CD1c-positive myeloid dendritic cell (primary cell): Measurements from ENCODE around the gene INF2.

Experiments used
- DNase-seq: peaks from one replicate; pipeline ENCODE4 v3.0.0-alpha.2; 2016; ENCODE audit errors: extremely low spot score

Gene INF2

DNA sequence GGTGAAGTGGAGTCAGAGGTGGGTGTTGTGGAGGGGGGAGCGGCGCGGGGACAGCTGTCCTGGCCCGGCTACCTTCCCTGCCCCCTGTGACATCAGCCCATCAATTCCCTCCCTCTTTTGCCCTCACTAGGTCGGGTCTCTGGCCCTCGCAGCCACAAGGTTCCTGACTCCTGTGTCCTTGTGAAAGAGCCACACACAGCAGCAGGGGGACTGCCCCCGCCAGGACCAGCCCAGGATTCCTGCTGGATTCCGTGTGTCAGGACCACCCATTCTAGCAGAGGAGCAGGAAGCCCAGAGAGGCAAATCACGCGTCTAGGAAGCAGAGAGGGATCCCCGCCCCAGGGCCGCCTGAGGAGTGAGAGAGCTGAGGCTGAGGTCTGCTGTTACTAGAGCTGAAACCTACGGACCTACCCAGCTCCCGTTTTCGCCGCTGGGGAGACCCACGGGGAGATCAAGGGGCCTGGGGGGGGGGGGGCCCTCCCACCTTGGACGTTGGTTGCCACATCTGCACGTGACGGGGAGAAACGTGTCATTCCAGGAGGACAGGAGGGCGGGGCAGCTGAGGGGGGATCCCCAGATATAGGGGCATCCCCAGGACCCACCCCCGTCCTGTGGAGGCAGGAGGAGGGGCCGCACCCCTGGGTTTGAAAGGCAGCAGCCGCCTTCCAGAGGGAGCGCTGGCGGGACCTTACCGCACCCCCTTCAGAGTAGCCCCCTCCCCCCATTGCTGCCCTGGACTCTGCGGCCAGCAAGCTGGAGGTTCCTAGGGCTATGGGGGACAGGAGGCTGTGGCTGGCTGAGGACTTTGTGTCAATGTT is 12.5 kb upstream of the INF2 start:
- peak; percentile 50 for DNase-seq

DNA sequence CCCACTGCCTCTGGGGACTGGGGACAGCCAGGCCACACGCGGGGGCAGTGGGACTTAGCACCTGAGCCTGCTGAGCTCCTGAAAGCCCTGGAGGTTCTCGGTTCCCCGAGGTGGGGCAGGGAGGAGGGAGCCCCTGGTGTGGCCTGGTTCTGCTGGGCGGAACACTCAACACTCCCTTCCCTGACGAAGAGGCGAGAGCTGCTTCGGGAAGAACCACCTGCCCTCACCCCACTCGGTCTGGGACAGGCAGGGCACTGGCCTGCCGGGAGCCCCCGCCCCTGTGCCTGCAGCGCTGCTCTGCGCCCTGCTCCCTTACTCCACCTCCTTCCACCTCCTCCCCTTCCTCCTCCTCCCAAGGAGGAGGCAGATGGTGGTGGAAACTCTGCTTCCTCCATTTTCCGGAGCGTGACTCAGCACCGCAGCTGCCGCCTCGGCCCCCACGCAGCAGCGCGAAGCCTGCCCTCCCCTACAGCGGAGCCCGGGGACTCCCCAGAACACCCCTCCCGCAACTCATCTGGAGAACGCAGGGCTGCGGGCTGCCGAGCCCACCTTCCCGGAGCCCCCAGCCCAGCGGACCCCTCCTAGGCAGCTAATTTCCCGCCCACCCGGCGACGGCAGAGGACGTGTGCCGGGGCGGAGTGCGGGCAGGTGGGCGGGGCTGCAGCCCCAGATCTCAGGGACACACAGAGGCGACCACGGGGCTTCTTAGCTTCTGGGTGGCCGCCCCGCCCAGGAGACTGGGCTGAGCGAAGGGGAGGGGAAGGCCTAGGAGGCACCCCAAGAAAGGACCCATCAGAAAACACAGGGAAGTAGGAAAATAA is 11.7 kb upstream of the INF2 start:
- DNase-seq = peak; percentile 93

DNA sequence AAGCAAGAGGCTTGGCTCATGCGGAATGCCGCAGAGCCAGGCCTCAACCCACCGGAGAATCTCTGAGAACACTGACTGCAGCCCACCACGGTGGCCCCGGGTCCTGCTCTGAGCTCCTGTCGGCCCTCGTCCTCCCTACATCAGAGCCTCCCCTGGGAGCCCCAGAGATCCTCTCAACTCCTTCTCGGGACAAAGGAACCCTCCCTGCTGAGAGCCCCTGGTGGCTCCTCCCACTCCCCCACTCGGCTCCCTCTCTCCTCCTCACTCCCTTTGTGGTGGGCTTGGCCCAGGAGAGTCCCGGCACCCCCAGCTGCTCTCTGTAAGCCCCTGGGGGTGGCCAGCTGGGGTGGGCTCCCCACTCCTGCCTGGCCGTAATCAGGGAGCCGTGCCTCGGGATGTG is 11.1 kb upstream of the INF2 start:
- no peak for DNase-seq

DNA sequence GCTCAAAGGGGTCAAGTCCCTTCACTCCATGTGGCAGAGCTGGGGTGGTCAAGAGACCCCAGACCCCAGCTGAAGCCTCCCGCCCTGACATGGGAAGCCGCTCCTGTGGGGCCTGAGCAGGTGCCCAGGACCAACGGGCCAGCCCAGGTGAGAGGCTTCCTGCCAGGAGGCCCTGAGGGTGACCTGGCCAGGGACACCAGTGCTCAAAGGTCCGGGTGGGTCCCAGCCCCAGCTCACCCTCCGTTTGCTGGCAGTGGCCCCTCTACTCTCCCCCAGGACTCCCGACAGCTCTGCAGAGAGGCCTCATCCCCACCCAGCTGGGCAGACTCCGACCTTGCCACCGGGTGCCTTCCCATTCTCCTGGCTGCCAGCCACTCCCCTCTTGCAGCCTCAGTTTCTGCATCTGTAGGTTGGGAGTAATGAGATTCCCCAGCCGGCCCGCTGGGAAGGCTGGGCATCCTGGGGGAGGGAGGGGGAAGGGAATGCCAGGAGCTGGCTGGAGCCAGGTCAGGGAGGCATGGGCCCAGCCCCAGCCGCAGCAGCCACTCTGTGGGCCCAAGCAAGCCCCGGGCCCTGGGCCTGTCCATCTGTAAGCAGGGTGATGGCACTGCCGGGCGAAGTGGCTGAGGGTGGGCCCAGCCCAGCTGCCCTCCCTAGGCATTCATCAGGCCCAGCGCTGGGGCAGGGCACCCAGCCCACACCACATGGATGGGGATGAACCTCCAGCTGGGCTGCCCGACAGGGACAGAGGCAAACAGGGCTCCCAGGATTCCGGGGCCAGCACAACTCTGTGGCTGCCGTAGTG is 10.3 kb upstream of the INF2 start:
- no peak for DNase-seq

DNA sequence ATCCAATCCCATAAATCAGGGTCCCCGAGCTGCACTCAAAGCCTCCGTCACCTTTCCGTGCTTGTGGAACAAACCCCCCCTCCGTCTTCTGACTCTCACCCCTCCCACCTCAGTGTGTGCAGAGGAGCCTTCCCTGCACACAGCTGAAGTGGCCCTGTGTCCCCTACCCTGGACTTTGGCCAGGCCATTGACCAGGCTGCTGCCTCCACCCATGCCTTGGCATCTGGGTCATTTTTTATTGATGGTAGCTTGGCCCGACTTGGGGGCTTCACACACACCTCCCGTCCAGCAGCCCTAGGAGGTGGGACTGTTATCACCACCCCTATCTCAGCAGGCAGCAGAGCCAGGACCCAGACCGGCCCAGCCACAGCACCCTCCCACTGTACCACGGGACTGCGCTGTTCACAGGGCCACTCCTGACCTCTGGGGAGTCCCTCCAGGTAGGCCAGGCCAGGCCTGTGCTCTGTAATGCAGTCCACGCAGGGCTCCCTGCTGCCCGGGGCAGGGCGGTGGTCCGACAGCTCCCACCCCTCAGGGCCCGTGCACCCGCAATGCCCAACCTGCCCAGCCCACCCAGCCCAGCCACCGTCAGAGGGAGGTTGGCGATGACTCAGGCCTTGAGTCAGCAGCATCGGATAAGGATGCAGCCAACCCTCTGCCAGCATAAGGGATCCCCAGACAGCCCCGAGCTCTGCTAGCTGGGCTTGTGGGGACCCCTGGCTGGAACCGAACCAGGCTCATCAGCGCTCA is 9.2 kb upstream of the INF2 start:
- DNase-seq = peak; percentile 44

DNA sequence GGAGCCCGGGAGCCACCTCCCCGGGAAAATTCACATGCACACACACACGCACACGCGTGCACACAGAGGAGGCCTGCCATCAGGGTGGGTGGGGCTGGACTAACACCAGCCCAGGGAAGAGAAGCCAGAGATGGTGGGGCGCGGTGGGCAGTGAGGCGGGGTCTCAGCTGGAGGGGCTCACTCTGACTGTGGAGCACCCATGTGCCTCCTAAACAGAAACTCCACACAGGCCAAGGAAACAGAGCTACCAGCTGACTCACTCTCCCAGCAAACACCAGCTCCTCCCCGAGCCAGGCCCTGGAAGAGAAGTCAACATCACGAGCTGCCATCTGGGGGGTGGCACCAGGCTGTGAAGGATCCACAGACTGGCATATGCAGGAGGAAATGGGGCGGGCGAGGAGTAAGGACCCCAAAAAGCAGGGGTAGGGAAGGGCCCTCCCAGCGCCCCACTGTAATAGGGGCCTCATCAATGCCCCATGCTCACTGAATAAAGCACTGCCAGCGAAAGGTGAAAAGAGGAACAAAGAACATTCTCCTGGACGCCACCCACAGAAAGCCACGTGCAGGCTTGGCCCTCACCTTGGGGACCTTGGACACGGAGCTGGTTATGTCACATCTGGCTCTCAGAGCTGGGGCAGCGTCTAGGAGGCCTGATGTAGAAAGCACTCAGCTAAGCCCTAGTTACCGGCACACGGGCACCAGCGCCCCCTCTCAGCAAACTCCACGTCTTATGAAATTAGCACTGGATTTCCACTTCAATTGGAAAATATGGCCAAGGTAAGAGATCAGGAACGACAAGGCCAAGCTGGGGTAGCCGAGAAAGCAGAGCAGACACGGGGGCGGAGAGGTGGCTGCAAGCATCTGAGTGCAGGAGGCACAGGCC is 8.4 kb upstream of the INF2 start:
- peak; percentile 75 for DNase-seq

DNA sequence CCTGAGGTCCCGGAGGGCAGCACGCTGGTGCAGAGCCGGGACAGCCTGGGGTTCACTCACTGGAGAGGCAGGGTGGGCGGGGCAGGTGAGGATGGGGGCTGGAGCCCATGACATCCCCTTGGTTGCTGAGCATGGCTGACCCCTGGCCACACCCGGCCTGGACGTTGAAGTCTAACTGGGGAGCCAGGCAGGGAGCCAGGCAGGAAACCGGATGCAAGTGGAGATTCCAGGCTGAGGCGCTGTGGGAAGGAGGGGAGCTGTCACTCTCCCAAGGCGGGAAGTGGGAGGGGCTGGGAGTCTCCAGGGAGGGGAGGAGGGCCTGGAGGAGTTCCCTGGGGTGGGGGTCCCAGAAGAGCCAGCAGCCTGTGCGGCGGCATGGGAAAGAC is 7.7 kb upstream of the INF2 start:
- no peak for DNase-seq

DNA sequence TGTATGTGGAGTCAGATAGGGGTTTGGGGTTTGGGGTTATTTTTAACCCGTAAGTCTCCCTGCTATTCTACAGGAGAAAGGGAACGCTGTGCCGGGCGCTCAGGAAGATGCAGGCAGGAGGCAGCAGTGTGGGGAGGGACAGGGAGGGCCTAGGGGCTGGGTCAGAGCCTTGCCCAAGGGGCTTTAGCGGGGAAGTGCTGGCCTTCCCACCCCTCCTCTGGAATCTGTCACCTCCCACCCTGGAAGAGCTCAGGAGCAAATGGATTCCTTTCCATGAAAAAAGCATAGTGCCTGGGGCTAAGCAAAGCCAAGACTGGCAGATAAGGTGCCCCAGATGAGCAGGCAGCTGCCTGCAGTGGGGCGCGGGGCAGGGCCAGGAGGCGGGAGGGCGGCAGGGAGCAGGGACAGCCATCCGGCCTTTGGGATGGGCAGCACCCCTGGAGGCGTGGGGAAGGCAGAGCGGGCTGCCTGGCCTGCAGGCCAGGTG is 7.3 kb upstream of the INF2 start:
- DNase-seq = no peak

DNA sequence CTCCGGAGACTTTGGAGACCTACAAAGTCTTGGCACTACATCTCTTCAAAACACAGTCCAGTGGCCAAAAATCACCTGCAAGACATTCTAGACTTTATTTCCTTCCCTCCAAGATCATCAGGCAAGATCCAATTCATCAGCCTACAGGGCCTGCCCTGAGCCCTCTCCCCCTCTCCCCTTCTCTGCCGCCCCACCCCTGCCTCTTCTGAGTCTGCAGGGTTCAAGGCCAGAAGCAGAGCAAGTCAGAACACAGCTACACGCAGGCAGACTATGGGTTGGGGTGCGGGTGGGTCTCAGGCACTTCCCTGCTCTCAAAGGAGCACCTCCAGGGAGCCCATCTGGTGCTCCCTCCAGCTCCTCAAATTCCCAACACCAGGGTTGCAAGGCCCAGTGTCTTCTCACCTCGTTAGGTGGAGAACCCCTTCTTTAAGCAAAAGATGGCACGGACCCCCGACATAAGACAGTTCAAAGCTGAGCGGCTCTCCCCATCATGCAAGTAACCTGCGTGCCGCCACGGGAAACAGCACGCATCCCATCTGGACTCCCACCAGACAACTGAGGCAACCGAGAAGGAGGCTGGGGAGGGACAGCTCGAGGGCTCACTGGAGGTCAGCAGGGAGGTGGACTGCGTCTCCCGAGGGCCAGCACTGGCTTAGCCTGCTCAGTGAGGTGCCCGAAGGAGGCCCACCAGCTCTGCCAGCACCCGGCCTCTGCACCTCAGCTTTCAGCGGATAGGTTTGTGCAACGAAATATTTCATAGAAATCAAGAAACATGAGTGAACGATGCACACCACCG is 5.6 kb upstream of the INF2 start:
- DNase-seq = no peak

DNA sequence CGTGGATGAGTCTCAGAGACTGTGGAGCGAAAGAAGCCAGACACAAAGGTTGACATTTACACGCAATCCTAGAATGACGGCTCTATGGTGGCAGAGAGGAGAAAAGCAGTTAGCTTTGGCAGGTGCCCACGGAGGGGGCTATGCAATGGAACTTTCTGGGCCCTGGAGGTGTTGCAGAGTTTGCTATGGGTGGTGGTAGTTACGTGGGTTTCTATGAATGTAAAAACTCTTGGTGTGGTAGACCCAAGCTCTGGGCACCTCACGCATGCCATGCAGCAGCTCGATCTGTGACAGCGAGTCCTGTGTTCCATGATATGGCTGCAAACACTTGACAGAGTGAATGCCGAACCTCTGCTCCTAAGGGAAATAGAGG is 5.0 kb upstream of the INF2 start:
- DNase-seq = no peak

DNA sequence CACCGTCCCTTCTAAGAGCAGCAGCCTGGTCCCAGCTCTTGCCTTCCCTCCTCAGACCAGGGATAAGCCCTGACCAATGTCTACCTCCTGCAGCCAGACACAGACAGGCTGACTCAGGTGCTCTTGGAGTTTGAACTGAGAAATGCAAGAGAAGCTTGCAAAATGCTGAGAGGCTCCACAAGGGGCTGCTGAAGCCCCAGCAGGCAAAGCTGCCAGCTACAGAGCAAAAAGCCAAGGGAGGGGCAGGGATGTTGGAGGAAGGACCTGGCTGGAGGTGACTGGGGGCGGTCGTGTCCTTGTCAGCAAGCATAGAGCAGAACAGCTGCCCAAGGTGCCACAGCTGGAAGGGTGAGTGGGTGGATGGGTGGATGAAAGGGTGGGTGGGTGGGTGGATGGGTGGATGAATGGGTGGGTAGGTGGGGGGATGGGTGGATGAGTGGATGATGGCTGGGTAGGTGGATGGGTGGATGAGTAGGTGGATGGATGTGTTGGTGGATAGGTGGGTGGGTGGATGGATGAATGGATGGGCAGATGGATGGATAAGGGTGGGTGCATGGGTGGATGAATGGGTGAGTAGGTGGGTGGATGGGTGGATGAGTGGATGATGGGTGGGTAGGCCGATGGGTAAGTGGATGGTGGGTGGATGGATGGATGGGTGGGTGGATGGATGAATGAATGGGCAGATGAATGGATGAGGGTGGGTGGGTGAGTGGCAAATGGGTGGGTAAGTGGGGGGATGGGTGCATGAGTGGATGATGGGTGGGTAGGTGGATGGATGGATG is 4.0 kb upstream of the INF2 start:
- no peak for DNase-seq

DNA sequence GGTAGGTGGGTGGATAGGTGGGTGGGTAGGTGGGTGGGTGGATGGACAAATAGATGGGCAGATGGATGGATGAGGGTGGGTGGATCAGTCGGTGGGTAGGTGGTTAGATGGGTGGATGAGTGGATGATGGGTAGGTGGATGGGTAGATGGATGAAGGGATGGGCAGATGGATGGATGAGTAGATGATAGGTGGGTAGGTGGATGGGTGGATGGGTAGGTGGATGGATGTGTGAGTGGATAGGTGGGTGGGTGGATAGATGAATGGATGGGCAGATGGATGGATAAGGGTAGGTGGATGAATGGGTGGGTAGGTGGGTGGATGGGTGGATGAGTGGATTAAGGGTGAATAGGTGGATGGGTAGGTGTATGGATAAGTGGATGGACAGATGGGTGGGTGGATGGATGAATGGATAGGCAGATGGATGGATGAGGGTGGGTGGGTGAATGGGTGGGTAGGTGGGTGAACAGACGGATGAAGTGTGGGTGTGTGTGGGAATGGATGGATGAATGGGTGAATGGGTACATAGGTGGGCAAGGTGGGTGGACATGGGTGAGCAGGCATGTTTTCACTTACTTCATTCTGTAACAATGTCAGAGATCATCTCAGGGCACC is 3.3 kb upstream of the INF2 start:
- no peak for DNase-seq

DNA sequence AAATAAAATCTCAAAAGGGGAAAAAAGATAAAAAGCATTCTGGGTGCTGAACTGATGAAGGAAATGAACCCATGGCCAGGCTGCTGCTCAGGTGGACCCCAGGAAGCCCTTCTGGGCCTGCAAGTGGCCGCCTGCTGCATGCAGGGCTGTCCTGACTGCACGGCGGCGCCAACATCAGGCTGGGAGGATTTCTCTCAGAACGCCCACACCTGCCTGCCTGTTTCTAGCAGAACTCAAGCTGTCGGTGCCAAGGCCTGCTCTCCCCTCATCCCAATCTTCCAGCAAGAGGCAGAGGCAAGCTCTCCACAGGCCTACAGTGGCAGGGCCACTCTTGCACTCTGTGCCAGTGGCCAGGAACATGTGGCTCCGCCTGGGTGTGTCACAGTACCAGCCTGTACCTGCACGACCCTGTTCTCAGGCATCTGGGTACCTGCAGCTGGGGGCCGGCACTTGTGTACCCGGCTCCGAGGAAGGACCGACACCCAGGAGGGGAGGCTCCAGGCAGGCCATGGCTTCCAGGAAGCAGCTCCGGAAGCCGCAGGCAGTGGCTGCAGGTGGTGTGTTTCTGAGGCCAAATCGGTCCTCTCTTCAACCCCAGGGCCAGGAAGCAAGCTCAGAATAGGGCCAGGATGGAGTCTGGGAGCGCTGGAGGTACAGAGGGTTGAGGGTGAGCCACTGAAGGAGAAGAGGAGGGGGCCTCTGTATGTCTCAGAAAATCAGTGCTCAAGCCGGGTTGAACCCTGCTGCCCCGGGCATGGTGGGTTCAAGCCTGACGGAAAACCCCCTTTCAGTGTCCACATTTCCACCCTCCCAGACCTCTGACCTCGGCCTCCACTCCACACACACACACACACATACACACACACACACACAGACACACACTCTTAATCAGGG is 2.5 kb upstream of the INF2 start:
- DNase-seq = no peak

DNA sequence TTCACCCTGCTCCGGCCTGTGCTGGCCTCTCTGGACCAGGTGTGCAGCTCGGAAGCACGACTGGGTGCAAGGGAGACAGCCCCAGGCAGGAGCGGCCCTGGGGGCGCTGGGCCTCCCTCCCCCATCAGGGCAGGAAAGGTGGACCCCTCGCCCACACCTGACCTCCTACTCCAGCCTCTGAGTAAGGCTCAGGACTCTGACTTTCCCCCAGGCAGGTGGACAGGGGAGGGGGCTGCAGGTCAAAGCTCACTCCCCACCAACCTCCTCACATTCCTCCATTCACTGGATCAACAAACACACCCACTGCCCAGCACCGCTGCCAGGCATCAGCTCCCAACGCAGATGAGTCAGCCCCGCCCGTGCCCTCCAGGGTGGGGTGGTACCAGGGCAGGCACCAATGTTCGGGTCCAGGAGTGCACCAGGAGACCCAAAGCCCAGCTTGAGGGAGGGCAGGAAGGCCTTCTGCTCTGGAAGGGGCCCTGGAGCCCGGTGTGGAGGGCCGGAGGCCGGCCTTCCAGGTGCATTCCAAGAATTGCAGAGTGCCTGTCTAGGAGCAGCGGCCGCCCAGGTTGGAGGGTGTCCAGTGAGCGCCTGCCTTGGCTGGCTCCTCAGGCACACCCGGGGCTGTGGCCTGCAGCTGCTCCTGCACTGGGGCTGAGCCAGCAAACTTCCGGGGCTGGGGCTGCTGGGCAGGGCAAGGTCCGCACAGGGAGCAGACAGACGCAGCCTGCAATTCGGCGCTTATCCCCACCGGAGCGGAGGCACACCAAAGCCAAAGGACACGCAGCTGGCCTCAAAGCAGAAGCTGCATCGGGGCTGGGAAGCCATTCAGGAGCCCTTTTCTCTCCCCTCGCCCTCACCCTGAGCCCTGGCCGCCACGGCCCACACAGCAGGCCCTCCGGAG is 1.6 kb upstream of the INF2 start:
- DNase-seq = no peak

DNA sequence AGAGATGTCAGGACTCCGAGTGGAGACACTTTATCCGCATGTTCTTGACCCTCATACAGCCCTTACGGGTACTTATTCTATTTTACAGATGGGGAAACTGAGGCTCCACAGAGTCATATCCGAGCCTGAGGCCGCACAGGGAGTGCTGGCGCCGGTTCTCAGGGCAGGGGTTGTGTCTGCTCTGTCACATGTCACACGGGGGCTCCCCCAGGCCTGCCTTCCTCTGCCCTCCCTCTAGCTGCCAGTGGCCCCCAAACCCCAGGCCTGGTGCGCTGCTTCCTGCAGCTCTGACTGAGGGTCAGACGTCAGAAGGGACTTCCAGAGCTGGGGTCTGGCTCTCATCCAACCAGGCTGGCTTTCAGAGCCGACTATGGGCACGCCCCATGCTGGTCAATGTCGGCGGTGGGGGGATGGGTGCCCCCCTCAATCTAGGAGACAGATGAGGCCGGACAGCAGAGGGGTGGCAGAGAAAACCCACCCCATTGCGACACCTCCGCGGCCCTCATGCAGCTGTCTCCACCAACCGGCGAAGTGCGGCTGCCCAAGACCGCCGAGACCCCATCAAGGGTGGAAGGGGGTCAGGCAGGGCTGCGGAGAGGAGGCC is 811 bp upstream of the INF2 start:
- no peak for DNase-seq
